Stimulated activated CD4-positive, alpha-beta T cell treated with anti-CD3 and anti-CD28 coated beads, Interleukin-1b, Interleukin-23, amount 100 ng/mL, for 48 hours (primary cell): Measurements from ENCODE around the gene SAP30.

Experiments used
- DNase-seq: peaks from one replicate; pipeline ENCODE4 v3.0.0-alpha.2; 2020

Gene SAP30

GRCh38 chr4:173367946-173368345 is 2.8 kb upstream of the SAP30 start:
- no peak for DNase-seq

- peak; percentile 63 for DNase-seq
Measured at GRCh38 chr4:173370130-173370476, 651 bp upstream of the SAP30 start.

- DNase-seq: peak; percentile 34
Measured at GRCh38 chr4:173371292-173372192, 788 bp downstream of the SAP30 start.

- no peak for DNase-seq
Measured at GRCh38 chr4:173374588-173374987, 3.8 kb downstream of the SAP30 start.

GRCh38 chr4:173379929-173380328 is 9.2 kb downstream of the SAP30 start:
- DNase-seq: no peak

GRCh38 chr4:173380987-173381386 is 10.2 kb downstream of the SAP30 start:
- no peak for DNase-seq

- no peak for DNase-seq
Measured at GRCh38 chr4:173381610-173382009, 10.9 kb downstream of the SAP30 start.

GRCh38 chr4:173382349-173382748 is 11.6 kb downstream of the SAP30 start:
- no peak for DNase-seq

- no peak for DNase-seq
Measured at GRCh38 chr4:173386751-173387150, 16.0 kb downstream of the SAP30 start.

- DNase-seq: no peak
Measured at GRCh38 chr4:173391701-173392100, 20.9 kb downstream of the SAP30 start.

- DNase-seq: no peak
Measured at GRCh38 chr4:173397604-173398003, 26.9 kb downstream of the SAP30 start.

GRCh38 chr4:173398220-173398619 is 27.5 kb downstream of the SAP30 start:
- DNase-seq: no peak

- DNase-seq: no peak
Measured at GRCh38 chr4:173398779-173399415, 28.1 kb downstream of the SAP30 start, which contains the start of gene SCRG1. Gene SCRG1, minus strand, starts transcription at chr4:173399116. Its CDS starts 7,702 bp downstream, at chr4:173391414.

GRCh38 chr4:173401063-173401462 is 30.3 kb downstream of the SAP30 start:
- DNase-seq: no peak

GRCh38 chr4:173403051-173403450 is 32.3 kb downstream of the SAP30 start:
- no peak for DNase-seq

- no peak for DNase-seq
Measured at GRCh38 chr4:173404296-173404865, 33.6 kb downstream of the SAP30 start.

- DNase-seq: no peak
Measured at GRCh38 chr4:173405840-173406606, 35.3 kb downstream of the SAP30 start.

- no peak for DNase-seq
Measured at GRCh38 chr4:173410079-173410478, 39.3 kb downstream of the SAP30 start.

GRCh38 chr4:173411106-173411693 is 40.4 kb downstream of the SAP30 start:
- no peak for DNase-seq

- no peak for DNase-seq
Measured at GRCh38 chr4:173413036-173413435, 42.3 kb downstream of the SAP30 start.

GRCh38 chr4:173414456-173414855 is 43.7 kb downstream of the SAP30 start:
- DNase-seq: no peak

- no peak for DNase-seq
Measured at GRCh38 chr4:173415092-173415491, 44.3 kb downstream of the SAP30 start.
